ENCODE results near the gene LONP1. TPM values are rescaled to one million over a fixed set of nuclear protein-coding genes. Genes with fewer than 3 reads are reported as not detected.

The LONP1 gene
- total and polyA plus RNA-seq, 7 donors, result 58.6 to 127 (median 76.8) TPM

GRCh38 chr19:5666921-5667610 lies 52.9 kb downstream of the LONP1 start:
- DNase-seq (no peak), ATAC-seq (no peak)
- H3K4me3 ChIP-seq, result no peak overlapping the region
- TF ChIP-seq CTCF (IDR thresholded peaks at IDR 0.05), result no peak
- 83 to 86% (median 84%) methylated on average over 25 to 26 of the region's 26 CpGs for WGBS, 3 donors
- H3K27ac ChIP-seq, result no peak overlapping the region
- no peaks in the 10 kb centered on the region for H3K9me3 ChIP-seq
- H3K27me3 ChIP-seq (ENCODE audit: insufficient read depth in 3 of 3, low read length in 2 of 3), result no peaks in the 10 kb centered on the region
- peaks cover 23 to 94% of the 10 kb centered on the region in 2 donors for H3K36me3 ChIP-seq (ENCODE audit: insufficient read depth in 1 of 2, low read depth in 1 of 2)
- intact Hi-C loops (cut with DNase I), result no loop called here
- H3K4me1 ChIP-seq, result peaks cover 10% of the 10 kb centered on the region

GRCh38 chr19:5665781-5666513 lies 54.0 kb downstream of the LONP1 start:
- DNase-seq (no peak), ATAC-seq (no peak)
- intact Hi-C loops (cut with DNase I), result no loop called here
- H3K4me3 ChIP-seq, result no peak overlapping the region
- H3K27me3 ChIP-seq (ENCODE audit: insufficient read depth in 3 of 3, low read length in 2 of 3), result no peaks in the 10 kb centered on the region
- H3K27ac ChIP-seq, result peak overlapping the region; percentile 82
- peaks cover 26 to 97% of the 10 kb centered on the region in 2 donors for H3K36me3 ChIP-seq (ENCODE audit: insufficient read depth in 1 of 2, low read depth in 1 of 2)
- 76 to 80% (median 77%) methylated on average over 10 of the region's 10 CpGs for WGBS, 3 donors
- H3K9me3 ChIP-seq, result no peaks in the 10 kb centered on the region
- peaks cover 10% of the 10 kb centered on the region for H3K4me1 ChIP-seq
- no peak for TF ChIP-seq CTCF (IDR thresholded peaks at IDR 0.05)

GRCh38 chr19:5664515-5664914 lies 55.4 kb downstream of the LONP1 start:
- Histone ChIP-seq H3K36me3 (ENCODE audit: insufficient read depth in 1 of 2, low read depth in 1 of 2) (peaks cover 23 to 100% of the 10 kb centered on the region in 2 donors), H3K4me3 (no peak overlapping the region), H3K27ac (peak overlapping the region; percentile 82), H3K27me3 (ENCODE audit: insufficient read depth in 3 of 3, low read length in 2 of 3) (no peaks in the 10 kb centered on the region), H3K9me3 (no peaks in the 10 kb centered on the region), H3K4me1 (peaks cover 10% of the 10 kb centered on the region)
- WGBS, 3 donors, result 28 to 39% (median 28%) methylated on average over 2 of the region's 2 CpGs
- intact Hi-C loops (cut with DNase I), result loop anchor here in 1 of 2 donors (5.0 kb wide), 1 partner anchor 37 kb away; no protein-coding TSS in a partner anchor
- no peak for DNase-seq
- TF ChIP-seq CTCF (IDR thresholded peaks at IDR 0.05), result no peak
- ATAC-seq, result peak; percentile 74 to 98 (median 91)

GRCh38 chr19:5663904-5664303 lies 56.0 kb downstream of the LONP1 start:
- WGBS, 3 donors, result 93 to 96% (median 94%) methylated on average over 17 of the region's 17 CpGs
- no peak for TF ChIP-seq CTCF (IDR thresholded peaks at IDR 0.05)
- no peaks in the 10 kb centered on the region for H3K27me3 ChIP-seq (ENCODE audit: insufficient read depth in 3 of 3, low read length in 2 of 3)
- H3K27ac ChIP-seq, result peak overlapping the region; percentile 82
- H3K9me3 ChIP-seq, result no peaks in the 10 kb centered on the region
- intact Hi-C loops (cut with DNase I), result loop anchor here in 1 of 2 donors (5.0 kb wide), 1 partner anchor 37 kb away; no protein-coding TSS in a partner anchor
- ATAC-seq (no peak), DNase-seq (no peak)
- H3K4me1 ChIP-seq, result peaks cover 10% of the 10 kb centered on the region
- peaks cover 22 to 100% of the 10 kb centered on the region in 2 donors for H3K36me3 ChIP-seq (ENCODE audit: insufficient read depth in 1 of 2, low read depth in 1 of 2)
- H3K4me3 ChIP-seq, result no peak overlapping the region

Measured in psoas muscle (tissue), 8 donors.